ENCODE results near the gene DENND2A.
"Not testable (repeated sequence)": the region's sequence is repeated elsewhere in the genome, so short reads cannot be mapped to it uniquely, and the experiment has no call there.

The DENND2A gene

DNA sequence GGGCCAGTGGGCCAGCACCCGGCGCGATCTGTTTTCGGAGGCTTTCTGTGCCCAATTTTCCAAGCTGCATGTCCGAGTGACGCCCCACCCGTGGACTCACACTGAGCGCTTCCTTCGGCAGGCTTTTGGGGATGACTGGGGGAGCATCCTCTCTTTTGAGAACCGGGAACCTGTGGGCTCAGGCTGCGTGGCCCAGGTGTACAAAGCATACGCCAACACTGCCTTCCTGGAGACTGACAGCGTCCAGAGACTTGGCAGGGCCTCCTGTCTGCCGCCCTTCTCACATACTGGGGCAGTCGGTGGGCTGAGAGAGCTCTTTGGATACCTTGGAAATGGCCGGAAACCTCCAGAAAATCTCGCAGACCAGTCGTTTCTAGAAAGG is 33.2 kb upstream of the DENND2A start:
- no peak for DNase-seq

GRCh38 chr7:140673063-140673773 is 32.6 kb upstream of the DENND2A start:
- peak; percentile 93 for DNase-seq

GRCh38 chr7:140672382-140673062 is 31.9 kb upstream of the DENND2A start, which contains the start of gene ADCK2:
Gene ADCK2 (plus strand): TSS chr7:140672945. CDS start chr7:140673331, 386 bp downstream.
- DNase-seq, result peak; percentile 42

DNA sequence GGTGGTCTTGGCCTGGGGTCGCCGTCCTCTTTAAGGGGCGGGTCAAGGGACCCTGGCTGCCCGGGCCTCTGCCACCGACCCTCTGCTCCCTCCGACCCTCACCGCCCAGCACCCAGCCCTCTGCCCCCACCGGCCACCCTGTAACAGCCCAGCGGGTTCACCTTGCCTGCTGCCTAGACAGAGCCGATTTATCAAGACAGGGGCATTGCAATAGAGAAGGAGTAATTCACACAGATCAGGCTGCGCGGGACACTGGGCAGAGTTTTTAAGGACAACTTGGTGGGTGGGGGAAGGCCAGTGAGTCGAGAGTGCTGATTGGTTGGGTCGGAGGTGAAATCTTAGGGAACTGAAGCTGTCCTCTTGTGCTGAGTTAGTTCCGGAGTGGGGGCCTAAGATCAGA is 31.4 kb upstream of the DENND2A start:
- DNase-seq, result no peak

- DNase-seq, result no peak
Observed at GRCh38 chr7:140670343-140670935, 29.8 kb upstream of the DENND2A start.

GRCh38 chr7:140669862-140670261 is 29.2 kb upstream of the DENND2A start:
- DNase-seq, result not testable (repeated sequence)

DNA sequence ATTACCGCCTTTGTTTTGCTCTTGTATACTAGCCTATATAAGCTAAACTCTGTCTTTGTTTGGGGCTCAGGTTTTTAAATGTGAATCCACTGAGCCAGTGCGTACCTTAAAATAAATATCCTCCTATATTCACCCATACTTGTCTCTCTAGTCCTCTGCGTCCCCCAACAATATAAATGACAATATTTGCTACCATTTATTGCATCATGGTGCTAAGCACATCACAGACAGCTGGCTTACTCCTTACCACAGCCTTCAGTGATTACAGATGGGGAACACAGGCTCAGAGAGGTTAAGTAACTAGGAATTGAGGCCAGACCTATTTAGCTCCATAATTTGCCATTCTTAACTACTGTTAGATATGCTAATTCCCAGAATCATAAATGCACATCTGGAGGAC is 28.7 kb upstream of the DENND2A start:
- DNase-seq, result no peak

GRCh38 chr7:140668641-140669040 is 28.0 kb upstream of the DENND2A start:
- DNase-seq, result no peak

DNA sequence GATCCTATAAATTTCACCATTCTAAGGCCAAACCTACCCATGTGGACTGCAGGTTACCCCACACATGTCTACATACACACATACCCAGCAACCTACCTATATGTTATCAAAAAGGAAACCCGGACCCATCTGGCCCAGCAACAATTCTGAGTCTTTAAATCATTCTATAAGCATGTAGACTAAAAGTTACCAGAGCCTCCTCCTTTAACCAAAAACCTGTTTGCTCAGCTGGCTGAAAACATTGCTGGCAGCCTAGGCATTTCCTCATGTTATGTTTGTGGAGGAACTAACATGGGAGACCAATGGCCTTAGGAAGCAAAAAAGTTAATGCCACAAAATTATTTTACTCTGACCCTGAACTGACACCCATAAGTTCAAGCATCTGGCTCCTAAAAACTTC is 26.9 kb upstream of the DENND2A start:
- no peak for DNase-seq

GRCh38 chr7:140662938-140663337 is 22.3 kb upstream of the DENND2A start:
- not testable (repeated sequence) for DNase-seq

DNA sequence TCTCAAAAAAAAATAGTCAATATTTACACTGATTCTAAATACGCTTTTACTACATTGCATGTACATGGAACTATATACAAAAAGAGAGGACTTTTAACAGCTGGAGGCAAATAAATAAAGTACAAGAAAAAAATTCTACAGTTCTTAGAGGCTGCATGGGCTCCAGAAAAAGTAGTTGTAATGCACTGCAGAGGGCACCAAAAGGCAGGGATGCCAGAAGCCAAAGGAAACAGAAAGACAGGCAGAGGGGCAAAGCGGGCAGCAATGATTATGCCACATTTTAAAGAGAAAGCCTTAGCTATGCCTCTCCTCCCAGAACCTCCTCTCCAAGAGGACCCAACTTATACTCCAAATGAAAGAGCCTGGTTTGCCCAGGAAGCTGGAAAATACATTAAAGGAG is 20.5 kb upstream of the DENND2A start:
- DNase-seq, result no peak

DNA sequence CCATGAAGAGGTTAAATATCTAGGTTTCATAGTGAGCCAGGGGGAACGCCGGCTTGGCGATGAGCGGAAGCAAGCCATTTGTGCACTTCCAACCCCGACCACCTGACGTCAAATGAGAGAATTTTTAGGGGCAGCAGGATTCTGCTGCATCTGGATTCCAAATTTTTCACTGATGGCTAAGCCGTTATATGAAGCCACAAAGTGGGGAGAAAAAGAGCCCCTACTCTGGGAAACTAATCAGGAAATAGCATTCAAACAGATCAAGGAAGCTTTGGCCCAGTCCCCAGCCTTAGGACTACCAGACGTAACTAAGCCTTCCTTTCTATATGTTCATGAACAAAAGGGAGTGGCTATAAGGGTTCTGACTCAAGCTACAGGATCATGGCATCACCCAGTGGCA is 19.2 kb upstream of the DENND2A start:
- DNase-seq, result no peak

DNA sequence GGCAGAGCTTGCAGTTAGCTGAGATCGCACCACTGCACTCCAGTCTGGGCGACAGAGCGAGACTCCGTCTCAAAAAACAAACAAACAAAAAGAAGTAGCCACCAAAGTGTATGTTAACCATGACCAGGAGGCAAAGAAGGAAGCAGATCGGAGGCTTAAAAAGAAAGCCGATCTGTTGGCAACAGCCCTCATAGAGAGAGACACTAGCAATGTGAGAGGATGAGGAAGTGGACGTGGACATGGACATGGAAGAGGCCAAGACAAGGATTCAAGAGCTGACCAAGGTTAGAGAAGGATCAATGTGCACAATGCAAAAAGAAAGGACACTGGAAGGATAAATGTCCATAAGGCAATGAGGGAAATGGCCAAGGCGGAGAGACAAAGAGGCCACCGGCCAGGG is 17.3 kb upstream of the DENND2A start:
- DNase-seq, result no peak

- no peak for DNase-seq
Observed at GRCh38 chr7:140656548-140657515, 16.2 kb upstream of the DENND2A start.

GRCh38 chr7:140655511-140656408 is 15.1 kb upstream of the DENND2A start:
- no peak for DNase-seq

DNA sequence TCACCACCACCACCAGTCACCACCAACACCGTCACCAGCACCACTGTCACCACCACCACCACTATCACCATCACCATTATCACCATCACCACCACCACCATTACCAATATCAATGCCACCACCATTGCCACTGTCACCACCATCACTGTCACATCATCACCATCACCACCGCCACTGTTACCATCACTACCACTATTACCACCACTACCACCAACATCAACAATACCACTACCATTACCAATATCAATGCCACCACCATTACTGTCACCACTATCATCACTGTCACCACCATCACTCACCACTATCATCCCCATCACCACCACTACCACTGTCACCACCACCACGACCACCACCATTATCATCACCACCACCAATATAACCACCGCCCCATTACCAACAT is 14.0 kb upstream of the DENND2A start:
- DNase-seq, result no peak

DNA sequence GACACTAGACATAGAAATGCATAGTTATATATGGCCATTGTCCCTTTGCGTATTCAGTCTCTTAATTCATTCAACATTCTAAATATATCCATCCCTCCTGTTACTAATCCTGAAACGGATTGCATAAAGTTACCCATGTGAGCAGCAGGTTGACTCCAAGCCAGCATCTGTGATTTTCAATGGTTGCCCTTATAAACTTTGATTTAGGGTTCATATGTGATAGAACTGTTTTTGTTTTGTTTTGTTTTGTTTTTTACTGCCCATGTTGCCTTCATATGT is 13.4 kb upstream of the DENND2A start:
- DNase-seq, result no peak

DNA sequence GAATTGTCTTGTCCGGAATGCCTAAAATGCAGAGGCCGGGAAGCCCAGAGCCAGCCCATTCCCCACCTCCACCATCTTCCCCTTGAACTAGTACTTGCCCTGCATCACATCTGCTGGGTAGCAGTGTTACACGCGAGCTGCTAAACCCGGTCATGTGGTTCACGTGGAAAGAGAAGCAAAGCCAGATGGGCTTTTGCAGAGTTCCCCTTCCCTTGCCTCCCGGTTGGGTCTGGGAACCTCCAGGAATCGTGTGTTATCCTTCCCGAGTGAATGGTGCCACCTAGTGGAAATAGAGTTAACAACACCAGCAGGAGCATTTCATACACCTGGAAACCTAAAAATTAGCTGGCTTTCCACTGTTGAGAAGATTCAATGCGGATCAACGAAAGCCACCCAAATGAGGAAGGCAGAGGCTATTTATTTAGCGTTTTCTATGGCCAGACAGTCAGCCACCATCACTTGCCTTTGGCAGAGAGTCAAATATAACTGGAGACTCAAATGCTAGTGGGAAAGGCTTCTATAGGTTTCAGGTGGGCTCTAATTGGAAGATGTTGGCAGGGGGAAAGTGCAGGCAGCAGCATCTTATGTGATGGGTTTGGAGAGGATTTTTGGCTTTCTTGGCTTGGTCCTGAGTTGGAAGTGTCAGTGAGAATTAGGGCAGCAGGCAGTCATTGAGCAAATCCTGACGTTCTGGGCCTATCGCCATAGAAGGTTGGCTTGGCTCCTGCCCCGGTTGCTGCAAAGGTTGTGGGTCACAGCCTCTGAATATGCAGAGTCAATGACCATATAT is 12.9 kb upstream of the DENND2A start:
- peak; percentile 63 for DNase-seq

GRCh38 chr7:140650367-140650766 is 9.8 kb upstream of the DENND2A start:
- no peak for DNase-seq

GRCh38 chr7:140649556-140650205 is 9.1 kb upstream of the DENND2A start:
- no peak for DNase-seq
